Lower lobe of right lung (tissue), 2 donors: ENCODE data around the gene ZCWPW2. TPM values are rescaled to one million over a fixed set of nuclear protein-coding genes. Genes with fewer than 3 reads are reported as not detected.
A peak's percentile ranks its signal among the peaks of the same experiment; 100 is the strongest.

Source experiments
- ATAC-seq, 2 donors: fragments of 200-7000 bp; cut with Tn5 transposase; one replicate each; pipeline ENCODE4 v1.9.1; 2020 to 2022; ENCODE audit warnings: mild to moderate bottlenecking in 2 of 2, moderate library complexity in 2 of 2
- DNase-seq: peaks from one replicate; pipeline ENCODE4 v3.0.0-alpha.2; 2020
- H3K27ac ChIP-seq: fragments of 200-600 bp; one replicate; pipeline ENCODE4 v1.8.0; 2022
- H3K27me3 ChIP-seq: fragments of 200-600 bp; one replicate; pipeline ENCODE4 v1.8.0; 2022; ENCODE audit warnings: low read depth
- H3K36me3 ChIP-seq: fragments of 200-600 bp; one replicate; pipeline ENCODE4 v1.8.0; 2022; ENCODE audit warnings: mild to moderate bottlenecking
- H3K4me1 ChIP-seq: fragments of 200-600 bp; one replicate; pipeline ENCODE4 v1.8.0; 2022
- H3K4me3 ChIP-seq: fragments of 200-600 bp; one replicate; pipeline ENCODE4 v1.8.0; 2022; ENCODE audit warnings: mild to moderate bottlenecking
- H3K9me3 ChIP-seq: fragments of 200-600 bp; one replicate; pipeline ENCODE4 v1.8.0; 2022
- intact Hi-C: fragments of 100-400 bp; cut with DNase I; formaldehyde crosslinking; loops from one replicate; pipeline ENCODE4 v1.11.0; 2022
- total RNA-seq: library from RNA; stranded (reverse); fragmentation: NEBNext Ultra II Directional; extraction: Animal tissue kit (Norgen Biotek cat#: 25700); gene quantifications from one replicate; pipeline ENCODE4 v1.2.1, GENCODE V29; 2021
- TF ChIP-seq, protein P1 (sequence below): fragments of 200-600 bp; IDR thresholded peaks from one replicate; pipeline ENCODE4 v1.8.0; 2022; ENCODE audit warnings: antibody characterized with exemption, mild to moderate bottlenecking
- donor health status: DM: no; HTN: yes; CAD: no; lungs with severe emphysema.

The ZCWPW2 gene
- total RNA-seq, 1 donor from 2014 or later, result 1.1 TPM

- TF ChIP-seq, protein P1, sequence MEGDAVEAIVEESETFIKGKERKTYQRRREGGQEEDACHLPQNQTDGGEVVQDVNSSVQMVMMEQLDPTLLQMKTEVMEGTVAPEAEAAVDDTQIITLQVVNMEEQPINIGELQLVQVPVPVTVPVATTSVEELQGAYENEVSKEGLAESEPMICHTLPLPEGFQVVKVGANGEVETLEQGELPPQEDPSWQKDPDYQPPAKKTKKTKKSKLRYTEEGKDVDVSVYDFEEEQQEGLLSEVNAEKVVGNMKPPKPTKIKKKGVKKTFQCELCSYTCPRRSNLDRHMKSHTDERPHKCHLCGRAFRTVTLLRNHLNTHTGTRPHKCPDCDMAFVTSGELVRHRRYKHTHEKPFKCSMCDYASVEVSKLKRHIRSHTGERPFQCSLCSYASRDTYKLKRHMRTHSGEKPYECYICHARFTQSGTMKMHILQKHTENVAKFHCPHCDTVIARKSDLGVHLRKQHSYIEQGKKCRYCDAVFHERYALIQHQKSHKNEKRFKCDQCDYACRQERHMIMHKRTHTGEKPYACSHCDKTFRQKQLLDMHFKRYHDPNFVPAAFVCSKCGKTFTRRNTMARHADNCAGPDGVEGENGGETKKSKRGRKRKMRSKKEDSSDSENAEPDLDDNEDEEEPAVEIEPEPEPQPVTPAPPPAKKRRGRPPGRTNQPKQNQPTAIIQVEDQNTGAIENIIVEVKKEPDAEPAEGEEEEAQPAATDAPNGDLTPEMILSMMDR, result no peak
- no peaks in the 10 kb centered on the region for H3K36me3 ChIP-seq
- no peak overlapping the region for H3K4me3 ChIP-seq
- DNase-seq, result no peak
- H3K4me1 ChIP-seq, result peaks cover 7% of the 10 kb centered on the region
- H3K9me3 ChIP-seq, result no peaks in the 10 kb centered on the region
- no peak for ATAC-seq
- H3K27ac ChIP-seq, result no peak overlapping the region
- H3K27me3 ChIP-seq, result peaks cover 34% of the 10 kb centered on the region
- intact Hi-C loops, result no loop called here
These were observed 225.5 kb downstream of the ZCWPW2 start for GRCh38 chr3:28574036-28574435.

GRCh38 chr3:28575100-28575745 is 226.7 kb downstream of the ZCWPW2 start:
- H3K9me3 ChIP-seq, result no peaks in the 10 kb centered on the region
- DNase-seq (peak; percentile 46), ATAC-seq (peak; percentile 56 to 71)
- peaks cover 38% of the 10 kb centered on the region for H3K27me3 ChIP-seq
- H3K4me3 ChIP-seq, result peak overlapping the region; percentile 53
- no peak overlapping the region for H3K27ac ChIP-seq
- TF ChIP-seq, protein P1, result no peak
- no peaks in the 10 kb centered on the region for H3K36me3 ChIP-seq
- H3K4me1 ChIP-seq, result peaks cover 7% of the 10 kb centered on the region
- intact Hi-C loops, result no loop called here

Other genes with a start within 250 kb of the ZCWPW2 start
- 23.6 TPM for gene CMC1, start 107.1 kb upstream of the ZCWPW2 start, total RNA-seq
- 109 TPM for gene AZI2, start 103 bp downstream of the ZCWPW2 start, total RNA-seq